ENCODE data around the gene OTUD7B.

Gene OTUD7B

GRCh38 chr1:149925345-149925744 lies 85.2 kb downstream of the OTUD7B start:
- peak overlapping the region; percentile 73 for H3K4me3 Mint-ChIP-seq
- H3K36me3 Mint-ChIP-seq (ENCODE audit: low read depth), result peaks cover 47% of the 10 kb centered on the region
- H3K27me3 Mint-ChIP-seq (ENCODE audit: low read depth, poor library complexity), result peaks cover 5% of the 10 kb centered on the region
- no peak for DNase-seq
- TF ChIP-seq, protein P1, sequence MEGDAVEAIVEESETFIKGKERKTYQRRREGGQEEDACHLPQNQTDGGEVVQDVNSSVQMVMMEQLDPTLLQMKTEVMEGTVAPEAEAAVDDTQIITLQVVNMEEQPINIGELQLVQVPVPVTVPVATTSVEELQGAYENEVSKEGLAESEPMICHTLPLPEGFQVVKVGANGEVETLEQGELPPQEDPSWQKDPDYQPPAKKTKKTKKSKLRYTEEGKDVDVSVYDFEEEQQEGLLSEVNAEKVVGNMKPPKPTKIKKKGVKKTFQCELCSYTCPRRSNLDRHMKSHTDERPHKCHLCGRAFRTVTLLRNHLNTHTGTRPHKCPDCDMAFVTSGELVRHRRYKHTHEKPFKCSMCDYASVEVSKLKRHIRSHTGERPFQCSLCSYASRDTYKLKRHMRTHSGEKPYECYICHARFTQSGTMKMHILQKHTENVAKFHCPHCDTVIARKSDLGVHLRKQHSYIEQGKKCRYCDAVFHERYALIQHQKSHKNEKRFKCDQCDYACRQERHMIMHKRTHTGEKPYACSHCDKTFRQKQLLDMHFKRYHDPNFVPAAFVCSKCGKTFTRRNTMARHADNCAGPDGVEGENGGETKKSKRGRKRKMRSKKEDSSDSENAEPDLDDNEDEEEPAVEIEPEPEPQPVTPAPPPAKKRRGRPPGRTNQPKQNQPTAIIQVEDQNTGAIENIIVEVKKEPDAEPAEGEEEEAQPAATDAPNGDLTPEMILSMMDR (IDR thresholded peaks at IDR 0.05), result no peak
- peaks cover 57% of the 10 kb centered on the region for H3K4me1 Mint-ChIP-seq
- peak overlapping the region; percentile 23 for H3K27ac Mint-ChIP-seq
- no peaks in the 10 kb centered on the region for H3K9me3 Mint-ChIP-seq

GRCh38 chr1:149923626-149924025 lies 86.9 kb downstream of the OTUD7B start:
- Mint-ChIP-seq H3K4me1 (peaks cover 50% of the 10 kb centered on the region), H3K36me3 (ENCODE audit: low read depth) (peaks cover 47% of the 10 kb centered on the region), H3K9me3 (no peaks in the 10 kb centered on the region), H3K27me3 (ENCODE audit: low read depth, poor library complexity) (no peaks in the 10 kb centered on the region), H3K4me3 (no peak overlapping the region), H3K27ac (no peak overlapping the region)
- TF ChIP-seq, protein P1 (IDR thresholded peaks at IDR 0.05), result no peak
- no peak for DNase-seq

DNA sequence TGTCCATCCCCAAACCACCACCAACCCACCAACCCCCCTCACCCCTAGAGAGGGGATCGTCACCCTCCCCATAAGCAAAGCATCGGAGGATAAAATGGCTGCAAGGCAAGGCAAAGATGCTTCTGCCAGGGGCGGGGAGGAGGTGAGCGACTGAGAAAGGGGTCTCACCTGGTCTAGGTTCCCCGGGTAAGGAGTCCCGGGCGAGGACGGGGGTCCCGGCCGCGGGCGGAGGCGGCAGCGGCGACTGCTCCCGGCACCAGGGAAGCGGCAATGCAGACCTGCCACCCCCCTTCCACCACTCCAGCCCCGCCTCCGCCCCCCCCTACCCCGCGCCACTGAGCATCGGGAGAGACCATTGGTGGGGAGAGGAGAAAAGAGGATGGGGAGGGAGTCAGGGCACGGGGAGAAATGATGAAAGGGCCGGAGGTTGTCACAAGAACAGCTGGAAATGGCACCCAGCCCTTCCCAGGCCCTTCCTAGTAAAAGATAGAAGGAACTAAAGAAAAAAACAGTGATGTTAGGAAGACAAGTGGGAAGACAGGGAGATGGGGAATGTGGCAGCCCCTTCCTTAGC lies 92.9 kb downstream of the OTUD7B start, which contains the start of gene SV2A:
SV2A (minus strand) TSS at position 274 of the 574 bp plus-strand sequence. CDS start 4,004 bp downstream, outside the sequence.
- peak within 1 kb of the TSS; percentile 81 for H3K4me3 Mint-ChIP-seq

GRCh38 chr1:149916898-149917252 lies 93.7 kb downstream of the OTUD7B start:
- Mint-ChIP-seq H3K27ac (no peak overlapping the region), H3K36me3 (ENCODE audit: low read depth) (peaks cover 26% of the 10 kb centered on the region), H3K27me3 (ENCODE audit: low read depth, poor library complexity) (peaks cover 6% of the 10 kb centered on the region), H3K9me3 (no peaks in the 10 kb centered on the region), H3K4me3 (peak overlapping the region; percentile 81), H3K4me1 (peaks cover 63% of the 10 kb centered on the region)
- TF ChIP-seq, protein P1 (IDR thresholded peaks at IDR 0.05), result no peak
- no peak for DNase-seq

More for the DNA sequence above, 92.9 kb downstream of the OTUD7B start, which contains the start of gene SV2A:
- no peaks in the 10 kb centered on the region for H3K9me3 Mint-ChIP-seq
- H3K4me1 Mint-ChIP-seq, result peaks cover 65% of the 10 kb centered on the region
- H3K36me3 Mint-ChIP-seq (ENCODE audit: low read depth), result peaks cover 23% of the 10 kb centered on the region
- no peak within 1 kb of the TSS for H3K27ac Mint-ChIP-seq
- DNase-seq, result peak; percentile 68
- TF ChIP-seq, protein P1 (IDR thresholded peaks at IDR 0.05), result no peak
- H3K27me3 Mint-ChIP-seq (ENCODE audit: low read depth, poor library complexity), result peaks cover 6% of the 10 kb centered on the region

DNA sequence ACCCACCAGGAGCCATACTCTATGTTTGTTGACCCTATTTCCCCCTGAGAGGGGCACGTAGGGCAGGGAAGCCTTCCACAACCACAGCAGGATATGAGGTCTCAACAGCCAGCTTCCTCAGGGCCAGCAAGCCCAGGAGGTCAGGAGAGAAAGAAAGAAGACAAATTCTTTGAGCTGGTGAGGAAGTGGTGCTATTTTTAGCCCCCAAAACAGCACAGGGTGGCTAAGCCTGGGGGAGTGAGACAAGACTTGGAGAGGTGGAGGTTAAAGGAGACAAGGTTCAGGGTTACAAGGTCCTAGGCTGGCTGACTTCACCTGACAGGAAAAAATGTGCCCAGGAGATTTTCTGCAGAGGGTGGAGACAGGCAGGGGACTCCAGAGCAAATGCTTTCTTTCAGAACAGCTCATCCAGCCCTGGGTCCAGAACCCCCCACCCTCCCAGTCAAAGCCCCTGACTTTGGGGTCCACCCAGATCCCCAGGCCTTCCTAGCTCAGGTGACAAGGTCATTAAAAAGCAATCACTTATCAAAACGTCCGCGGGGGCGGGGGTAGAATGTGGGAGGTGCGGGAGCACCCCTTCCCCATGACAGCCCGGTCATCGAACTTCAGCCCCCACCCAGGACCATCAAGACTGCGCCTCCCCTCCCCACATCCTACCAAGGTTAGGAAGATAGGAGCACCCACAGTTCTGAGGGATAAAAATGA lies 94.2 kb downstream of the OTUD7B start:
- Mint-ChIP-seq H3K27ac (peak overlapping the region; percentile 96), H3K4me3 (peak overlapping the region; percentile 81), H3K27me3 (ENCODE audit: low read depth, poor library complexity) (peaks cover 10% of the 10 kb centered on the region), H3K36me3 (ENCODE audit: low read depth) (peaks cover 27% of the 10 kb centered on the region), H3K9me3 (no peaks in the 10 kb centered on the region), H3K4me1 (peaks cover 64% of the 10 kb centered on the region)
- DNase-seq, result peak; percentile 26
- TF ChIP-seq, protein P1 (IDR thresholded peaks at IDR 0.05), result no peak
